ENCODE data around the gene ARPIN.
"Not testable (repeated sequence)": the region's sequence is repeated elsewhere in the genome, so short reads cannot be mapped to it uniquely, and the experiment has no call there.

ARPIN gene

GRCh38 chr15:89876396-89877082 is 36.2 kb downstream of the ARPIN start:
- H3K9me3 ChIP-seq (ENCODE audit: control insufficient read depth, insufficient read depth, low read length) = no peaks in the 10 kb centered on the region
- H3K36me3 ChIP-seq (ENCODE audit: insufficient read depth, low read length) = peaks cover 20% of the 10 kb centered on the region
- no peak overlapping the region for H3K9ac ChIP-seq (ENCODE audit: low read depth, low read length)
- no peaks in the 10 kb centered on the region for H3K4me1 ChIP-seq (ENCODE audit: insufficient read depth, low read length)

GRCh38 chr15:89875741-89876140 is 37.0 kb downstream of the ARPIN start:
- Histone ChIP-seq H3K9ac (ENCODE audit: low read depth, low read length) (no peak overlapping the region), H3K36me3 (ENCODE audit: insufficient read depth, low read length) (peaks cover 17% of the 10 kb centered on the region)

GRCh38 chr15:89874926-89875564 is 37.7 kb downstream of the ARPIN start:
- peaks cover 24% of the 10 kb centered on the region for H3K36me3 ChIP-seq (ENCODE audit: insufficient read depth, low read length)
- no peaks in the 10 kb centered on the region for H3K9me3 ChIP-seq (ENCODE audit: control insufficient read depth, insufficient read depth, low read length)
- no peak overlapping the region for H3K9ac ChIP-seq (ENCODE audit: low read depth, low read length)
- H3K4me1 ChIP-seq (ENCODE audit: insufficient read depth, low read length) = no peaks in the 10 kb centered on the region

More at GRCh38 chr15:89875741-89876140, 37.0 kb downstream of the ARPIN start:
- Histone ChIP-seq H3K4me1 (ENCODE audit: insufficient read depth, low read length) (no peaks in the 10 kb centered on the region), H3K9me3 (ENCODE audit: control insufficient read depth, insufficient read depth, low read length) (no peaks in the 10 kb centered on the region)

GRCh38 chr15:89870688-89871288 is 42.0 kb downstream of the ARPIN start:
- H3K9me3 ChIP-seq (ENCODE audit: control insufficient read depth, insufficient read depth, low read length) = no peaks in the 10 kb centered on the region
- no peak overlapping the region for H3K9ac ChIP-seq (ENCODE audit: low read depth, low read length)
- H3K4me1 ChIP-seq (ENCODE audit: insufficient read depth, low read length) = no peaks in the 10 kb centered on the region
- peaks cover 19% of the 10 kb centered on the region for H3K36me3 ChIP-seq (ENCODE audit: insufficient read depth, low read length)

- no peaks in the 10 kb centered on the region for H3K4me1 ChIP-seq (ENCODE audit: insufficient read depth, low read length)
- no peaks in the 10 kb centered on the region for H3K9me3 ChIP-seq (ENCODE audit: control insufficient read depth, insufficient read depth, low read length)
- H3K9ac ChIP-seq (ENCODE audit: low read depth, low read length) = no peak overlapping the region
- H3K36me3 ChIP-seq (ENCODE audit: insufficient read depth, low read length) = peaks cover 19% of the 10 kb centered on the region
Measured at GRCh38 chr15:89870006-89870405, 42.7 kb downstream of the ARPIN start.

- H3K4me1 ChIP-seq (ENCODE audit: insufficient read depth, low read length); H3K9ac ChIP-seq (ENCODE audit: low read depth, low read length); H3K9me3 ChIP-seq (ENCODE audit: control insufficient read depth, insufficient read depth, low read length): not testable (repeated sequence)
- H3K36me3 ChIP-seq (ENCODE audit: insufficient read depth, low read length) = peaks cover 19% of the 10 kb centered on the region
Measured at GRCh38 chr15:89869490-89869889, 43.3 kb downstream of the ARPIN start.

- H3K9ac ChIP-seq (ENCODE audit: low read depth, low read length) = no peak overlapping the region
- H3K4me1 ChIP-seq (ENCODE audit: insufficient read depth, low read length) = no peaks in the 10 kb centered on the region
- peaks cover 15% of the 10 kb centered on the region; the same call in 1 of the 2 replicates for H3K36me3 ChIP-seq (ENCODE audit: insufficient read depth, low read length)
- H3K9me3 ChIP-seq (ENCODE audit: control insufficient read depth, insufficient read depth, low read length) = no peaks in the 10 kb centered on the region
Measured at GRCh38 chr15:89864958-89865739, 47.6 kb downstream of the ARPIN start.

GRCh38 chr15:89863918-89864317 is 48.8 kb downstream of the ARPIN start:
- Histone ChIP-seq H3K4me1 (ENCODE audit: insufficient read depth, low read length) (no peaks in the 10 kb centered on the region), H3K36me3 (ENCODE audit: insufficient read depth, low read length) (peaks cover 13% of the 10 kb centered on the region; the same call in 1 of the 2 replicates), H3K9ac (ENCODE audit: low read depth, low read length) (no peak overlapping the region), H3K9me3 (ENCODE audit: control insufficient read depth, insufficient read depth, low read length) (no peaks in the 10 kb centered on the region)

- Histone ChIP-seq H3K4me1 (ENCODE audit: insufficient read depth, low read length) (no peaks in the 10 kb centered on the region), H3K9me3 (ENCODE audit: control insufficient read depth, insufficient read depth, low read length) (no peaks in the 10 kb centered on the region), H3K9ac (ENCODE audit: low read depth, low read length) (no peak overlapping the region), H3K36me3 (ENCODE audit: insufficient read depth, low read length) (peaks cover 13% of the 10 kb centered on the region; the same call in 1 of the 2 replicates)
Measured at GRCh38 chr15:89860891-89861290, 51.9 kb downstream of the ARPIN start.

- H3K9ac ChIP-seq (ENCODE audit: low read depth, low read length) = no peak overlapping the region
- no peaks in the 10 kb centered on the region for H3K4me1 ChIP-seq (ENCODE audit: insufficient read depth, low read length)
- no peaks in the 10 kb centered on the region for H3K9me3 ChIP-seq (ENCODE audit: control insufficient read depth, insufficient read depth, low read length)
- H3K36me3 ChIP-seq (ENCODE audit: insufficient read depth, low read length) = peaks cover 13% of the 10 kb centered on the region; the same call in 1 of the 2 replicates
Measured at GRCh38 chr15:89860431-89860830, 52.3 kb downstream of the ARPIN start.

GRCh38 chr15:89858661-89859458 is 53.9 kb downstream of the ARPIN start:
- no peak overlapping the region for H3K9ac ChIP-seq (ENCODE audit: low read depth, low read length)
- H3K9me3 ChIP-seq (ENCODE audit: control insufficient read depth, insufficient read depth, low read length) = no peaks in the 10 kb centered on the region
- H3K36me3 ChIP-seq (ENCODE audit: insufficient read depth, low read length) = peaks cover 13% of the 10 kb centered on the region; the same call in 1 of the 2 replicates
- H3K4me1 ChIP-seq (ENCODE audit: insufficient read depth, low read length) = no peaks in the 10 kb centered on the region

GRCh38 chr15:89857673-89858072 is 55.1 kb downstream of the ARPIN start:
- peaks cover 13% of the 10 kb centered on the region; the same call in 1 of the 2 replicates for H3K36me3 ChIP-seq (ENCODE audit: insufficient read depth, low read length)
- H3K9ac ChIP-seq (ENCODE audit: low read depth, low read length) = no peak overlapping the region
- no peaks in the 10 kb centered on the region for H3K9me3 ChIP-seq (ENCODE audit: control insufficient read depth, insufficient read depth, low read length)
- H3K4me1 ChIP-seq (ENCODE audit: insufficient read depth, low read length) = no peaks in the 10 kb centered on the region

- Histone ChIP-seq H3K36me3 (ENCODE audit: insufficient read depth, low read length) (peaks cover 12% of the 10 kb centered on the region; the same call in 1 of the 2 replicates), H3K9ac (ENCODE audit: low read depth, low read length) (no peak overlapping the region), H3K9me3 (ENCODE audit: control insufficient read depth, insufficient read depth, low read length) (no peaks in the 10 kb centered on the region), H3K4me1 (ENCODE audit: insufficient read depth, low read length) (no peaks in the 10 kb centered on the region)
Measured at GRCh38 chr15:89855948-89856347, 56.8 kb downstream of the ARPIN start.

- not testable (repeated sequence) for H3K36me3 ChIP-seq (ENCODE audit: insufficient read depth, low read length); H3K9ac ChIP-seq (ENCODE audit: low read depth, low read length); H3K9me3 ChIP-seq (ENCODE audit: control insufficient read depth, insufficient read depth, low read length); H3K4me1 ChIP-seq (ENCODE audit: insufficient read depth, low read length)
Measured at GRCh38 chr15:89854863-89855262, 57.9 kb downstream of the ARPIN start.

All from ES-I3 (cell line).